GM21528 (cell line): Measurements from ENCODE around the gene UROC1.
"Not testable (repeated sequence)": the region's sequence is repeated elsewhere in the genome, so short reads cannot be mapped to it uniquely, and the experiment has no call there.

ENCODE experiments used
- ATAC-seq: cut with Tn5 transposase; IDR thresholded peaks from one replicate; pipeline ENCODE4 v1.9.1; 2021; ENCODE audit warnings: mild to moderate bottlenecking, moderate library complexity; ENCODE audit not compliant: unreplicated experiment, low FRiP score

The UROC1 gene

GRCh38 chr3:126535636-126536035 is 18.1 kb upstream of the UROC1 start:
- no peak for ATAC-seq

- ATAC-seq = not testable (repeated sequence)
These were observed 17.1 kb upstream of the UROC1 start for GRCh38 chr3:126534716-126535115.

- no peak for ATAC-seq
These were observed 15.9 kb upstream of the UROC1 start for GRCh38 chr3:126533506-126533905.

- no peak for ATAC-seq
These were observed 13.4 kb upstream of the UROC1 start for GRCh38 chr3:126531051-126531330.

- no peak for ATAC-seq
These were observed 12.8 kb upstream of the UROC1 start for GRCh38 chr3:126530171-126531050.

- no peak for ATAC-seq
These were observed 12.1 kb upstream of the UROC1 start for GRCh38 chr3:126529585-126530170.

- ATAC-seq = no peak
These were observed 11.4 kb upstream of the UROC1 start for GRCh38 chr3:126528800-126529541.

- ATAC-seq = no peak
These were observed 10.8 kb upstream of the UROC1 start for GRCh38 chr3:126528419-126528799.

- no peak for ATAC-seq
These were observed 10.1 kb upstream of the UROC1 start for GRCh38 chr3:126527455-126528211.

- ATAC-seq = no peak
These were observed 9.4 kb upstream of the UROC1 start for GRCh38 chr3:126527006-126527405.

- ATAC-seq = no peak
These were observed 9.1 kb upstream of the UROC1 start for GRCh38 chr3:126526668-126527005.

- ATAC-seq = no peak
These were observed 8.5 kb upstream of the UROC1 start for GRCh38 chr3:126525853-126526667.

GRCh38 chr3:126525091-126525852 is 7.7 kb upstream of the UROC1 start:
- ATAC-seq = no peak

GRCh38 chr3:126524429-126524988 is 6.9 kb upstream of the UROC1 start:
- no peak for ATAC-seq

- no peak for ATAC-seq
These were observed 6.3 kb upstream of the UROC1 start, which contains the start of gene CHST13 for GRCh38 chr3:126523745-126524428. Gene CHST13, plus strand, starts transcription at chr3:126524155. Its CDS starts 178 bp downstream, at chr3:126524333.

- ATAC-seq = no peak
These were observed 4.8 kb upstream of the UROC1 start for GRCh38 chr3:126522363-126522788.

GRCh38 chr3:126521122-126521891 is 3.7 kb upstream of the UROC1 start:
- ATAC-seq = no peak
